Spleen (tissue), 7 donors: ENCODE measurements around the gene PPP1R12B.

Experiments
- POLR2A ChIP-seq, 3 donors: fragments of 450-650 bp; IDR thresholded peaks; one replicate each; pipeline ENCODE4 v1.5.1; 2017; ENCODE audit warnings: antibody characterized with exemption in 3 of 3, mild to moderate bottlenecking in 1 of 3
- POLR2AphosphoS5 ChIP-seq, 3 donors: sonication (generic); formaldehyde crosslinking; IDR thresholded peaks; one replicate each; pipeline ENCODE4 v1.5.1; 2017; ENCODE audit warnings: antibody characterized with exemption in 3 of 3
- TF ChIP-seq, protein P1 (sequence below), 11 experiments: fragments of 200-600 bp in 7 of 11; fragments of 450-650 bp in 4 of 11; sonication (generic) in 4 of 11; IDR thresholded peaks in 8 of 11; conservative IDR thresholded peaks in 3 of 11; 1 replicate in 7 of 11; 2 replicates in 4 of 11; pipeline versions ENCODE4 v1.4.0 to v1.8.0; 2016 to 2021; ENCODE audit warnings: antibody characterized with exemption in 11 of 11, inconsistent platforms in 4 of 11, mild to moderate bottlenecking in 1 of 11
- donor health status: DM: no; HTN: no; CAD: no; lungs with moderate emphysema.
- donor health status: DM: no; HTN: no; CAD: no.
- donor health status: DM: no; HTN: no; CAD: no.

GRCh38 chr1:202374099-202374498 lies 25.6 kb downstream of the PPP1R12B start:
- TF ChIP-seq, protein P1, sequence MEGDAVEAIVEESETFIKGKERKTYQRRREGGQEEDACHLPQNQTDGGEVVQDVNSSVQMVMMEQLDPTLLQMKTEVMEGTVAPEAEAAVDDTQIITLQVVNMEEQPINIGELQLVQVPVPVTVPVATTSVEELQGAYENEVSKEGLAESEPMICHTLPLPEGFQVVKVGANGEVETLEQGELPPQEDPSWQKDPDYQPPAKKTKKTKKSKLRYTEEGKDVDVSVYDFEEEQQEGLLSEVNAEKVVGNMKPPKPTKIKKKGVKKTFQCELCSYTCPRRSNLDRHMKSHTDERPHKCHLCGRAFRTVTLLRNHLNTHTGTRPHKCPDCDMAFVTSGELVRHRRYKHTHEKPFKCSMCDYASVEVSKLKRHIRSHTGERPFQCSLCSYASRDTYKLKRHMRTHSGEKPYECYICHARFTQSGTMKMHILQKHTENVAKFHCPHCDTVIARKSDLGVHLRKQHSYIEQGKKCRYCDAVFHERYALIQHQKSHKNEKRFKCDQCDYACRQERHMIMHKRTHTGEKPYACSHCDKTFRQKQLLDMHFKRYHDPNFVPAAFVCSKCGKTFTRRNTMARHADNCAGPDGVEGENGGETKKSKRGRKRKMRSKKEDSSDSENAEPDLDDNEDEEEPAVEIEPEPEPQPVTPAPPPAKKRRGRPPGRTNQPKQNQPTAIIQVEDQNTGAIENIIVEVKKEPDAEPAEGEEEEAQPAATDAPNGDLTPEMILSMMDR (IDR thresholded peaks at IDR 0.05 in 8 of 11, conservative IDR thresholded peaks at IDR 0.05 in 3 of 11), result no peak
- no peak for TF ChIP-seq POLR2AphosphoS5 (IDR thresholded peaks at IDR 0.05)
- no peak for TF ChIP-seq POLR2A (IDR thresholded peaks at IDR 0.05)
